SK-N-SH treated with all-trans-retinoic acid at 6 μM for 48 hours (cell line): ENCODE results near the gene DUS2.

Source experiments
- ARNTL ChIP-seq: fragments of 450-650 bp; formaldehyde crosslinking; IDR thresholded peaks from 2 replicates; pipeline ENCODE4 v1.5.0; 2020; ENCODE audit warnings: low read depth, mild to moderate bottlenecking, moderate library complexity, borderline replicate concordance
- PATZ1 ChIP-seq: fragments of 250-450 bp; sonication (Bioruptor Pico); IDR thresholded peaks from 2 replicates; pipeline ENCODE4 v1.8.0; 2020; ENCODE audit warnings: mild to moderate bottlenecking, moderate library complexity, borderline replicate concordance
- SNAI2 ChIP-seq: fragments of 250-450 bp; sonication (Bioruptor Pico); IDR thresholded peaks from 2 replicates; pipeline ENCODE4 v1.5.0; 2020; ENCODE audit warnings: mild to moderate bottlenecking, moderate library complexity
- TSHZ2 ChIP-seq: fragments of 250-450 bp; sonication (Bioruptor Pico); IDR thresholded peaks from 2 replicates; pipeline ENCODE4 v1.5.0; 2020; ENCODE audit warnings: mild to moderate bottlenecking, moderate library complexity
- ZNF70 ChIP-seq: fragments of 450-650 bp; formaldehyde crosslinking; IDR thresholded peaks from 2 replicates; pipeline ENCODE4 v1.5.0; 2020; ENCODE audit warnings: mild to moderate bottlenecking, moderate library complexity
- ZNF8 ChIP-seq: fragments of 450-650 bp; formaldehyde crosslinking; IDR thresholded peaks from 2 replicates; pipeline ENCODE4 v1.5.0; 2020; ENCODE audit warnings: mild to moderate bottlenecking, moderate library complexity
- TF ChIP-seq, protein P1 (sequence below): fragments of 250-450 bp; sonication (Bioruptor Pico); IDR thresholded peaks from 2 replicates; pipeline ENCODE4 v1.5.1; 2020; ENCODE audit warnings: low read depth, mild to moderate bottlenecking, moderate library complexity

DNA sequence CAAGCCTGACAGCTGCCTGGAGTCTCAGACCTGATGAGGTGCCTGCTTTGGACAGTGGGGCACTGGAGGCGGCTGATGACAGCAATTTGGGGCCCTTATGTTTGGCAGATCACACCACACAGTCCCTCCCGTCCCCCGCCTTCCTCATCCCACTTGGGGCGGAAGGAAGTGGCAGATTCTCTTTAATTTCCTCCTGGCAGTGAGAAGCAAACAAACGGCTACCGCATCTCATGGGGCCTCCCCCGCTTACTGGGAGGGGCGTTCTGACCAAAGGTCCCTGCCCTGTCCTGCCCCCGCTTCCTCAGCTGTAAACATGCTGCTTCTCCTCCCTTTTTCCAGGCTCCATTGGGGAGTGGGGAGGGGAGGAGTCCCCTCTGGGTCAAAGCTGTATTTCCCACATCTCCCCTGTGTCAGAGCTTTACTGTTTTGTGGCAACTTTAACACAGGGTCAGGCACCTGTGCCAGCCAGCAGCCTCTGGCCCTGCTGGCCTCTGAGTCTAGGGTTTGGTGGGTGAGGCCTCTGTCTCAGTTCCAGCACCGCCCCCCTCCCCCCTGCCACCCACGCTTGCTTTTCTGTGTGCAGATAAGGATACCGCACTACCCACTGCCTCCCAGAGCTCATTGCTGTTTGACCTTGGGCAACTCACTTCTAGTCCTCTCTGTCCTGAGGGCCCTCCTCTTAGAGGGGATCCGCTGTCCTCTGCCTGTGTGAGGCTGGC, 56.7 kb downstream of the DUS2 start:
- TF ChIP-seq SNAI2 (CRISPR knock-in tag) (no peak), TSHZ2 (CRISPR knock-in tag) (no peak), ZNF8 (CRISPR knock-in tag) (no peak), PATZ1 (no peak), ZNF70 (CRISPR knock-in tag) (no peak), ARNTL (no peak)
- TF ChIP-seq, protein P1, sequence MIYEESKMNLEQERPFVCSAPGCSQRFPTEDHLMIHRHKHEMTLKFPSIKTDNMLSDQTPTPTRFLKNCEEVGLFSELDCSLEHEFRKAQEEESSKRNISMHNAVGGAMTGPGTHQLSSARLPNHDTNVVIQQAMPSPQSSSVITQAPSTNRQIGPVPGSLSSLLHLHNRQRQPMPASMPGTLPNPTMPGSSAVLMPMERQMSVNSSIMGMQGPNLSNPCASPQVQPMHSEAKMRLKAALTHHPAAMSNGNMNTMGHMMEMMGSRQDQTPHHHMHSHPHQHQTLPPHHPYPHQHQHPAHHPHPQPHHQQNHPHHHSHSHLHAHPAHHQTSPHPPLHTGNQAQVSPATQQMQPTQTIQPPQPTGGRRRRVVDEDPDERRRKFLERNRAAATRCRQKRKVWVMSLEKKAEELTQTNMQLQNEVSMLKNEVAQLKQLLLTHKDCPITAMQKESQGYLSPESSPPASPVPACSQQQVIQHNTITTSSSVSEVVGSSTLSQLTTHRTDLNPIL: no peak
